Choroid plexus epithelial cell (primary cell): ENCODE data around the gene OS9.

Experiments used
- DNase-seq: peaks from one replicate; pipeline ENCODE4 v3.0.0-alpha.2; 2010; ENCODE audit warnings: low read depth
- H3K4me3 ChIP-seq: 2 replicates; pipeline ENCODE4 v1.5.1; 2011; ENCODE audit warnings: low read depth, mild to moderate bottlenecking, control low read depth, low read length, moderate library complexity
- TF ChIP-seq, protein P1 (sequence below): conservative IDR thresholded peaks from 2 replicates; pipeline ENCODE4 v1.5.1; 2011; ENCODE audit warnings: low read depth, mild to moderate bottlenecking, control low read depth, inconsistent platforms, low read length, moderate library complexity

The OS9 gene

GRCh38 chr12:57725851-57726150 is 31.9 kb downstream of the OS9 start:
- no peak for DNase-seq
- TF ChIP-seq, protein P1, sequence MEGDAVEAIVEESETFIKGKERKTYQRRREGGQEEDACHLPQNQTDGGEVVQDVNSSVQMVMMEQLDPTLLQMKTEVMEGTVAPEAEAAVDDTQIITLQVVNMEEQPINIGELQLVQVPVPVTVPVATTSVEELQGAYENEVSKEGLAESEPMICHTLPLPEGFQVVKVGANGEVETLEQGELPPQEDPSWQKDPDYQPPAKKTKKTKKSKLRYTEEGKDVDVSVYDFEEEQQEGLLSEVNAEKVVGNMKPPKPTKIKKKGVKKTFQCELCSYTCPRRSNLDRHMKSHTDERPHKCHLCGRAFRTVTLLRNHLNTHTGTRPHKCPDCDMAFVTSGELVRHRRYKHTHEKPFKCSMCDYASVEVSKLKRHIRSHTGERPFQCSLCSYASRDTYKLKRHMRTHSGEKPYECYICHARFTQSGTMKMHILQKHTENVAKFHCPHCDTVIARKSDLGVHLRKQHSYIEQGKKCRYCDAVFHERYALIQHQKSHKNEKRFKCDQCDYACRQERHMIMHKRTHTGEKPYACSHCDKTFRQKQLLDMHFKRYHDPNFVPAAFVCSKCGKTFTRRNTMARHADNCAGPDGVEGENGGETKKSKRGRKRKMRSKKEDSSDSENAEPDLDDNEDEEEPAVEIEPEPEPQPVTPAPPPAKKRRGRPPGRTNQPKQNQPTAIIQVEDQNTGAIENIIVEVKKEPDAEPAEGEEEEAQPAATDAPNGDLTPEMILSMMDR, result no peak
- peak overlapping the region; percentile 80 for H3K4me3 ChIP-seq

- TF ChIP-seq, protein P1, result peak; percentile 82
- H3K4me3 ChIP-seq, result peak overlapping the region; percentile 80
- peak; percentile 82 for DNase-seq
Measured at GRCh38 chr12:57726151-57726883, 32.4 kb downstream of the OS9 start.

DNA sequence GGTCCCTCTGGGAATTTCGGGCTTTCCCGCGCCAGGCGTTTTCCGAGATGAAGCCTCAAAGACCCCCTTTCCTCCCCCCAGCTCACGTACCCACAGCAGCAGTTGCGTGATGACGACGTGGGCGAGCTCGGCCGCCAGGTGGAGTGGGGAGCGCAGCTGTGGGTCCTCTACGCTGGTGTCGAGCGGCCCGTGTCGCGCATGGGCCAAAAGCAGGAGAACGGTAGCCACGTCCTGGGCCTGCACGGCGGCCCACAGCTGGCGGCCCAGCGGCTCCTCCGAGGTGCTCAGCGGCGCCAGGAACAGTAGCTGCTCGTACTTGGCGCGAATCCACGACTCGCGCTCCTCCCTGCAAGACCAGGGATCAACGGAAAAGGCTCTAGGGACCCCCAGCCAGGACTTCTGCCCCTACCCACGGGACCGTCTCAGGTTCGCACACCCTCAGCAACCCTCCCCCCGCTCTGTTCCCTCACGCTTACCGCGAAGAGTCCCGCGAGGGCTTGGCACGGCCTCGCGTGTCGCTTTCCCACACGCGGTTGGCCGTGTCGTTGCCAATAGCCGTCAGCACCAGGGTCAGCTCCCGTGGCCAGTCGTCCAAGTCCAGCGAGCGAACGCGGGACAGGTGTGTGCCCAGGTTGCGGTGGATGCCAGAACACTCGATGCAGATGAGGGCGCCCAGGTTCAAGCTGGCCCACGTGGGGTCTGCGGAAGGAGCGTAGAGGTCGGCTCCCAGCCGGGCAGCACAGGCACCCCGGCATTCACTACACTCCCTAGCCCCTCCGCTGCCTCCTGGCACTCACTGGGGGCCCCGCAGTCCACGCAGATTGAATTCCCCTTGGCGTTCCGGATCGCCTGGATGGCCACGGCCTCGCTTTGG is 33.2 kb downstream of the OS9 start:
- TF ChIP-seq, protein P1, result peak; percentile 52
- peak; percentile 46 for DNase-seq
- H3K4me3 ChIP-seq, result peak overlapping the region; percentile 80

DNA sequence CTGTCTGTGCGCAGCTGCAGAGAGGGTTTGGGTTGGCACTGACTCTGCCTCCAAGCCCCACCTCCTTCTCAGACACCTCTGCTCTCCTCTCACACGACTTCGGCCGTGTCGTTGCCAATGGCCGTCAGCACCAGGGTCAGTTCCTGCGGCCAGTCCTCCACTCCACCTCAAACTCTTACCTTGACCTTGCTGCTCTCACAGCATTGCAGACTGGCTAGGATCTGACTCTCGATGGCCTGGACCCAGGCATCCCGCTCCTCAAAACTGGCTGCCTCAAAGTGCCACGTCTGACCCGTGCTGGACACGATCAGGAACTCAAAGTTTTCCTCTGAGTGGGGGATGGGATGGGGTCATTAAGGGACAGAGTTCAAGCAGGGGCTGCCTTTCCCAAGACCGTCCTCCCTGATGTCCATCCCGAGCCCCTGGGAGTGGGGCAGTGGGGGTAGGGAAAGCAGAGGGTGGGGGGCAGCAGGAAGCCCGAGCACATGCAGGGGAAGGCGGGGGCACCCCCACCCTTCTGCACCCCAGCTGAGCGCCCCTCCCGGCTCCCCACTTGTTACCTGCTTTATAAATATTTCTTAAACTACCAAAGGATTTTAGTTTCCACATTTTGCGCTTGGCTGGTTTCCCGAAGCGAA is 33.9 kb downstream of the OS9 start:
- H3K4me3 ChIP-seq, result no peak overlapping the region
- no peak for DNase-seq
- TF ChIP-seq, protein P1, result no peak

DNA sequence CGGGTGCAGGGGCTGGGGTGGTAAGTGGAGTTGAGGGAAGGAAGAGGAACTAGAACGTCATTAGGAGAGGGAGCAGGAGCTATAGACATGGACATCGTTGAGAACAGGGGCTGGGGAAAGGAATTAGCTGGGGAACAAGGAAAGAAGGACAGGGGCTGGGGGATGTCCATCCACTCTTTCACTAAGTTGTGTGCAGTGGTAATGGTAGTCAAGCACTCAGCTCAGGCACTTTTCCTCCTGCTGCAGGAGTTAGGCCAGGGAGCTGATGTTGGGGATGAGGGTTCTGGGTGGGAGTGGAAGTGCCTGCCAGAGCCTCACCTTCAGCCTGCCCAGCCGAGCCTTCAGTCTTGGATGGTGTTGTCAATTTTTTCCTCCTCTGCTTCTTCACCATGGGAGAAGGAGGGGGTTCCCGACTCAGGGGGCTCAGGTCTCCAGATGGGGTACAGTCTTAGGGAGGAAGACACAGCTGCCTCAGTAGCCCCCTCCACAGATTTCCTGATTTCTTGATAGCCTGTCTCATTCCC is 35.5 kb downstream of the OS9 start:
- TF ChIP-seq, protein P1, result no peak
- no peak for DNase-seq
- H3K4me3 ChIP-seq, result no peak overlapping the region

DNA sequence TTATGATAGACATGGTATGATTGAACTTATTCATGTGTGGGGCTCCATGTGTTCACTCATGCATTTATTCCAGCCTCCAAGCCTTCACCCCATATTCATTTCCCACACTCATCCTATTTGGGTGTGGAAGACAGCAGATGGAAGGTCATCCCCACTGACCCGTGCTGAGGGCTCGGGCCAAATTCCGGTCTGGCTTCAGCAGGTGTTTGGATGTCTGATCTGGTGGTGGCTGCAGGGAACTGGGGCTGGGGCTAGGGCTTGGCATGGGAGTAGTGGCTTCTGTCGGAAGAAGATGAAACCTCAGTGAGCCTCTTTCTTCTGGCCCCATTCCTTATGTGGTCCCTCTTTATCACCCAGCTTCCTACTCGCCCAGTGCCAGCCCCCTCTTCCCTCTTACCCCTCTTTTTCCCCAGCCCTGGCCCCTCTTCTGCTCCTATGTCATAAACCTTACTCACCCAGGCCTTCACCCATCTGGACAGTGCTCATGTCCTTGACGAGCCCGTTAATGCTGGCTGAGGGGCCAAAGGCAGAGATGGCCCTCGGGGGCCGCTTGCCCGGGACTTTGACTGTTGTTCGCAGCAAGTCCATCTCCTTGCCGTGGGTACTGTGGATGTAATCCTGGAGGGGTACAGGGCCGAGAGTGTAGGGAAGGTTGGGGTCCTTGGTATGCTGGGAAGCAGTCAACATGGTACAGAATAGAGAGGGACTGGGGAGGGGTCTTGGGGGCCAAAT is 36.6 kb downstream of the OS9 start:
- H3K4me3 ChIP-seq, result no peak overlapping the region
- TF ChIP-seq, protein P1, result no peak
- no peak for DNase-seq
